ENCODE measurements around the gene ATG4B. TPM values are rescaled to one million over a fixed set of nuclear protein-coding genes. Genes with fewer than 3 reads are reported as not detected.

ATG4B gene
- total RNA-seq, 1 donor from 2014 or later = 62.7 TPM

DNA sequence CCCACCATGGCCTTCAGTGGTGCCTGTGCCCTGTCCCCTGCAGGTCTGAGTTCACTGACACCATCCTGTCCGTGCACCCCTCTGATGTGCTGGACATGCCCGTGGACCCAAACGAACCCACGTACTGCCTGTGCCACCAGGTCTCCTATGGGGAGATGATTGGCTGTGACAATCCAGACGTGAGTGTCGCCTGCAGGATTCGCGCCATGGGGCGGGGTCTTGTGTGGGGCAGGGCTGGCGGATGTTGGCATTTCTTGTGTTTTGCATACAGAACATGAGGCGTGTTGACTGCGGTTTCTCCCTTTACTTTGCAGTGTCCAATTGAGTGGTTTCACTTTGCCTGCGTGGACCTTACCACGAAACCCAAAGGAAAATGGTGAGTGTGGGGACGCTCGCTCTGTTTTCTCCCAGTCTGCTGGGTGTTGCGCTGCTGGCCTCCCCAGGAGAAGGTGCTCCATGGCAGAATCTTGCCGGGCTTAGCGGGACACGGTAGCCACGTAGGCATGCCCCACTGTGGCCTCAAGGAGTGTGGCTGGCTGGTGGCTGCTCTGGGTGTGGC lies 85.5 kb downstream of the ATG4B start:
- peaks cover 63% of the 10 kb centered on the region for H3K36me3 ChIP-seq
- H3K4me3 ChIP-seq = no peak overlapping the region
- H3K4me1 ChIP-seq = no peaks in the 10 kb centered on the region
- TF ChIP-seq, protein P1, sequence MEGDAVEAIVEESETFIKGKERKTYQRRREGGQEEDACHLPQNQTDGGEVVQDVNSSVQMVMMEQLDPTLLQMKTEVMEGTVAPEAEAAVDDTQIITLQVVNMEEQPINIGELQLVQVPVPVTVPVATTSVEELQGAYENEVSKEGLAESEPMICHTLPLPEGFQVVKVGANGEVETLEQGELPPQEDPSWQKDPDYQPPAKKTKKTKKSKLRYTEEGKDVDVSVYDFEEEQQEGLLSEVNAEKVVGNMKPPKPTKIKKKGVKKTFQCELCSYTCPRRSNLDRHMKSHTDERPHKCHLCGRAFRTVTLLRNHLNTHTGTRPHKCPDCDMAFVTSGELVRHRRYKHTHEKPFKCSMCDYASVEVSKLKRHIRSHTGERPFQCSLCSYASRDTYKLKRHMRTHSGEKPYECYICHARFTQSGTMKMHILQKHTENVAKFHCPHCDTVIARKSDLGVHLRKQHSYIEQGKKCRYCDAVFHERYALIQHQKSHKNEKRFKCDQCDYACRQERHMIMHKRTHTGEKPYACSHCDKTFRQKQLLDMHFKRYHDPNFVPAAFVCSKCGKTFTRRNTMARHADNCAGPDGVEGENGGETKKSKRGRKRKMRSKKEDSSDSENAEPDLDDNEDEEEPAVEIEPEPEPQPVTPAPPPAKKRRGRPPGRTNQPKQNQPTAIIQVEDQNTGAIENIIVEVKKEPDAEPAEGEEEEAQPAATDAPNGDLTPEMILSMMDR (IDR thresholded peaks at IDR 0.05) = no peak
- ATAC-seq (no peak), DNase-seq (no peak)
- H3K27ac ChIP-seq = no peak overlapping the region
- H3K9me3 ChIP-seq = no peaks in the 10 kb centered on the region
- no peaks in the 10 kb centered on the region for H3K27me3 ChIP-seq (ENCODE audit: low read depth)
- intact Hi-C loops (cut with DNase I) = no loop called here

Other genes starting within 250 kb of the ATG4B start
- 125 TPM for gene STK25, start 129.1 kb upstream of the ATG4B start, total RNA-seq
- 44.2 TPM for gene BOK, start 78.9 kb upstream of the ATG4B start, total RNA-seq
- 39.8 TPM for gene THAP4, start 535 bp upstream of the ATG4B start, total RNA-seq
- 17.3 TPM for gene DTYMK, start 49.1 kb downstream of the ATG4B start, total RNA-seq
- gene ING5, start 64.3 kb downstream of the ATG4B start, total RNA-seq = 36.5 TPM
- 29.4 TPM for gene D2HGDH, start 96.9 kb downstream of the ATG4B start, total RNA-seq
- not detected for gene GAL3ST2, start 139.1 kb downstream of the ATG4B start, total RNA-seq
- not detected for gene NEU4, start 171.5 kb downstream of the ATG4B start, total RNA-seq
- 1.4 TPM for gene PDCD1, start 221.2 kb downstream of the ATG4B start, total RNA-seq
- gene RTP5, start 232.0 kb downstream of the ATG4B start, total RNA-seq = not detected

Measured in lower lobe of right lung (tissue), 2 donors.